Ectodermal cell (in vitro differentiated cells): Measurements from ENCODE around the gene CP. TPM values are rescaled to one million over a fixed set of nuclear protein-coding genes. Genes with fewer than 3 reads are reported as not detected.

Experiments used
- H3K27ac ChIP-seq: 2 replicates; pipeline ENCODE4 v1.7.0; 2013; ENCODE audit warnings: mild to moderate bottlenecking, low read depth, low read length; ENCODE audit not compliant: insufficient read depth, poor library complexity, severe bottlenecking
- H3K27me3 ChIP-seq: 2 replicates; pipeline ENCODE4 v1.7.0; 2013; ENCODE audit warnings: mild to moderate bottlenecking, low read length; ENCODE audit not compliant: insufficient read depth, control insufficient read depth, poor library complexity, severe bottlenecking
- H3K36me3 ChIP-seq: one replicate; pipeline ENCODE4 v1.7.0; 2013; ENCODE audit warnings: low read length; ENCODE audit not compliant: control insufficient read depth, insufficient read depth
- H3K4me1 ChIP-seq: one replicate; pipeline ENCODE4 v1.7.0; 2013; ENCODE audit warnings: low read length; ENCODE audit not compliant: control insufficient read depth, insufficient read depth
- H3K4me3 ChIP-seq: 2 replicates; pipeline ENCODE4 v1.7.0; 2013; ENCODE audit warnings: low read depth, low read length, control low read depth; ENCODE audit not compliant: insufficient read depth
- H3K9me3 ChIP-seq: 2 replicates; pipeline ENCODE4 v1.7.0; 2013; ENCODE audit warnings: mild to moderate bottlenecking, low read length, moderate library complexity; ENCODE audit not compliant: control insufficient read depth
- WGBS, 2 experiments: methylation state at CpG; one replicate each; pipeline ENCODE4 v1.1.7; 2013; ENCODE audit warnings: missing lambda C conversion rate in 2 of 2; 5-methylcytosine and 5-hydroxymethylcytosine counted together
- polyA plus RNA-seq, 4 experiments: library from polyadenylated mRNA; stranded (reverse); fragments of 50-300 nt; gene quantifications; one replicate each; pipeline ENCODE4 v1.2.3, GENCODE V29; 2013

The CP gene
- 0.43 TPM for polyA plus RNA-seq (2013, experiment 1 of 4)
- 0.71 TPM for polyA plus RNA-seq (2013, experiment 2 of 4)
- 1.9 TPM for polyA plus RNA-seq (2013, experiment 3 of 4)
- 1.4 TPM for polyA plus RNA-seq (2013, experiment 4 of 4)

GRCh38 chr3:149221783-149222517 lies at the start of gene CP:
CP (minus strand) TSS chr3:149221829; CDS start chr3:149221792, 37 bp downstream.
- Histone ChIP-seq H3K9me3 (no peaks in the 10 kb centered on the region), H3K36me3 (no peaks in the 10 kb centered on the region), H3K27me3 (no peaks in the 10 kb centered on the region), H3K27ac (no peak within 1 kb of the TSS), H3K4me1 (peaks cover 7% of the 10 kb centered on the region), H3K4me3 (no peak within 1 kb of the TSS)
- WGBS, 2 experiments, result 65 to 66% methylated on average over 3 of the region's 3 CpGs

DNA sequence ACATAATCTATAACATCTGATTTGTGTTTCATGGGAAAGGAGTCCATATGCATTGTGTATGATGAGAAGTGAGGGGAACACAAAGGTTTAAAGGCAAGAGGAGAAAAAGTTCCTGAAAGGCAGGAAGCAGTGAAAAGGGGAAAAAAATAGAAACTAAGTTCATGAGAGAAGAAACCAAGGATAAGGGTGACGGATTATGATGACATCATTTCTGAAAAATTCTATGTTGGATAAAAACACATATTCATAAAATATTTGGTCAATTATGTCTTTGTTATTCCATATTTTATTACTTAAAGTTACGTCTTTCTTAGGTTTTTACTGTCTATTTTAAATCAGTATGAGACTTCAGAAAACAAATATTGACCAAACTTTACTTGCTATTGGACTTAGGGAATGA lies 48.6 kb upstream of the CP start:
- Histone ChIP-seq H3K9me3 (no peaks in the 10 kb centered on the region), H3K4me1 (no peaks in the 10 kb centered on the region), H3K4me3 (no peak overlapping the region), H3K27me3 (no peaks in the 10 kb centered on the region), H3K36me3 (no peaks in the 10 kb centered on the region), H3K27ac (no peak overlapping the region)
- WGBS, 2 experiments, result 71% methylated on average over 2 of the region's 2 CpGs; no CpG with 5 or more reads in 1 of the 2 experiments

DNA sequence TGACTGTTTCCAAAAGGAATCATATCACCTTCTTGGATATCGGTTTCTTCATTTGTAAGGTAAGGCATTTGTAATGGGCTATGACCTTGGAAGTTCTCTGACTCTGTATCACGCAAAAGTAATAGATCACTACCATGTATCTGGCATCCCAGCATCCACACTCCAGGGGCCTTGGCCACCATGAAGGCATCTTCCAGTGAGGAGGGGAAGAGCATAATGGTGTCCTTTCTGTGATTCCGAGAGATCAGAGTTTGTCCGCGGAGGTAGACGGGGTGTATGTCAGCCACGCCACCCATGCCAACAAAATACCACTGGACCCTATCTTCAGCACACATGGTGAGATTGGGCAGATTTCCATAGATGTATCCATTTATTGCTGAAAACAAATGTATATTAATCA lies 48.1 kb upstream of the CP start:
- Histone ChIP-seq H3K27me3 (no peaks in the 10 kb centered on the region), H3K36me3 (no peaks in the 10 kb centered on the region), H3K27ac (no peak overlapping the region), H3K4me3 (no peak overlapping the region), H3K9me3 (no peaks in the 10 kb centered on the region), H3K4me1 (no peaks in the 10 kb centered on the region)
- 95 to 99% methylated on average over 7 of the region's 7 CpGs for WGBS, 2 experiments

GRCh38 chr3:149267565-149267964 lies 45.9 kb upstream of the CP start:
- 89 to 97% methylated on average over 5 of the region's 6 CpGs for WGBS, 2 experiments
- H3K4me1 ChIP-seq, result no peaks in the 10 kb centered on the region
- no peaks in the 10 kb centered on the region for H3K27me3 ChIP-seq
- no peaks in the 10 kb centered on the region for H3K9me3 ChIP-seq
- no peak overlapping the region for H3K27ac ChIP-seq
- no peak overlapping the region for H3K4me3 ChIP-seq
- H3K36me3 ChIP-seq, result no peaks in the 10 kb centered on the region

DNA sequence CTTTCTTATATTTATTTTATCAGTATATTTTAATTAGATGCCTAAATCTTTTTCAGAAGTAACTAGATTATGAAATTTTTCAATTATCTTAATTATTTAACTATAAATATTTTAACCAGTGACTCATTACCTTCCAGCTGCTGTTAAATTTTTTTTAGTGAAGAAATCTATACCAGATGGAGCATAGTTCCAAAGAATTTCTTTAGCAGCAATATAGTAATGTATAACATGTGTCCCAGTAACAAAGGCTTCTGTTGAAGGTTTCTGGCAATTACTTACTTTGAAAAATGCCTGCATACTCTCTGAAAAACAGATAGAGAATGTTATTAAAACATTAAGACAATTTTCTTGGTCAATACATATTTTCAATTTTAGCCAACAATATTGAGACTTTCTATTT lies 45.1 kb upstream of the CP start:
- Histone ChIP-seq H3K4me3 (no peak overlapping the region), H3K27me3 (no peaks in the 10 kb centered on the region), H3K36me3 (no peaks in the 10 kb centered on the region), H3K4me1 (no peaks in the 10 kb centered on the region), H3K27ac (no peak overlapping the region), H3K9me3 (no peaks in the 10 kb centered on the region)

GRCh38 chr3:149263856-149264255 lies 42.2 kb upstream of the CP start:
- no CpG with 5 or more reads among the region's 1 CpG for WGBS, 2 experiments
- no peak overlapping the region for H3K4me3 ChIP-seq
- H3K27me3 ChIP-seq, result no peaks in the 10 kb centered on the region
- H3K27ac ChIP-seq, result no peak overlapping the region
- H3K9me3 ChIP-seq, result no peaks in the 10 kb centered on the region
- H3K36me3 ChIP-seq, result no peaks in the 10 kb centered on the region
- H3K4me1 ChIP-seq, result no peaks in the 10 kb centered on the region

- H3K36me3 ChIP-seq, result no peaks in the 10 kb centered on the region
- no peak overlapping the region for H3K4me3 ChIP-seq
- no peaks in the 10 kb centered on the region for H3K27me3 ChIP-seq
- no peaks in the 10 kb centered on the region for H3K9me3 ChIP-seq
- no peaks in the 10 kb centered on the region for H3K4me1 ChIP-seq
- no peak overlapping the region for H3K27ac ChIP-seq
- WGBS, 2 experiments, result 94 to 98% methylated on average over 4 of the region's 4 CpGs
Measured at GRCh38 chr3:149258714-149259113, 37.1 kb upstream of the CP start.

DNA sequence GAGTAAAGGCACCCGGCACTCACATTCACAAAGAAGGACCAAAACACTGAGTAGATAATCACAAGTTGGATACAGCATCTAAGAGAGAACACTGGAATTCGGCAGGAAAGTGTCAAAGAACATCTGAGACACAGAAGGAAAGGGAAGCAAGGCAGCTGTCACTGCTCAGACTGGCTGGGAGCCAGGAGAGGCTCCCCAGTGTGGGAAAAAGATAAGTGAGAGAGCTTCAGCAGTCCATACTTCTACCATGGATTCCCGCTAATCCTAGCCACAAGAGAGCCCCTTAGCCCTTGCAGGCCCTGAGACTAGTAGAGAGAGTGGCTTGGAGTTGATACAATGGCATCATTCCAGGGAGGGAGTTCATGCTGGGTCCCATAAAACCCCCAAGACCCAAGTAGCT lies 36.7 kb upstream of the CP start:
- WGBS, 2 experiments, result 90 to 94% methylated on average over 2 to 3 of the region's 3 CpGs
- Histone ChIP-seq H3K36me3 (no peaks in the 10 kb centered on the region), H3K27ac (no peak overlapping the region), H3K27me3 (no peaks in the 10 kb centered on the region), H3K4me3 (no peak overlapping the region), H3K4me1 (no peaks in the 10 kb centered on the region), H3K9me3 (no peaks in the 10 kb centered on the region)

GRCh38 chr3:149252272-149252671 lies 30.6 kb upstream of the CP start:
- Histone ChIP-seq H3K27me3 (no peaks in the 10 kb centered on the region), H3K9me3 (no peaks in the 10 kb centered on the region), H3K27ac (no peak overlapping the region), H3K4me3 (no peak overlapping the region), H3K4me1 (peaks cover 7% of the 10 kb centered on the region), H3K36me3 (no peaks in the 10 kb centered on the region)
- WGBS, 2 experiments, result 80 to 93% methylated on average over 2 of the region's 2 CpGs

DNA sequence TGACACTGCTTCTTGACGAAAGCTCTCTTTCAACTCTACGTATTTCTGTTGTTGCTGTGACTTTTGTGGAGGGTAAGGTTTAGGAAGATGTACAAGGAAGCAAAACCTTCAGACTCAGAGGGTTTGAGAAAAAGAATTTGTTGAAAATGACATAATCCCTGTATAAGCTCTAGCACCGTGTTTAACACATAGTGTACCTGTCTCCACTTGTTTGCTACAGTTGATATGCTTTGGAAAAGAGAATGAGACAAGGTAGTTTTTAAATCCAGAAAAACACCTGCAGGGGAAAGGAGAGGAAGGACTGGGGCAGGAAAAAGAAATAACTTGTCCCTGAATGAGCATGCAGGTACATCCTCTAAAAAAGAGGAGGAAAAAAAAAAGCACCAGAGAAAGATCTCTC lies 29.6 kb upstream of the CP start:
- Histone ChIP-seq H3K27ac (no peak overlapping the region), H3K4me3 (no peak overlapping the region), H3K27me3 (no peaks in the 10 kb centered on the region), H3K36me3 (no peaks in the 10 kb centered on the region), H3K4me1 (peaks cover 7% of the 10 kb centered on the region), H3K9me3 (no peaks in the 10 kb centered on the region)
- 88 to 98% methylated on average over 3 of the region's 3 CpGs for WGBS, 2 experiments
